A549 (cell line): ENCODE measurements around the gene PDGFD. TPM values are rescaled to one million over a fixed set of nuclear protein-coding genes. Genes with fewer than 3 reads are reported as not detected.

Experiments
- ATAC-seq, 2 experiments: fragments of 200-7000 bp in 1 of 2; fragments of >200 bp in 1 of 2; cut with Nextera tagmentation in 1 of 2; cut with Tn5 transposase in 1 of 2; 3 replicates each; pipeline versions ENCODE4 v1.8.0 to v1.9.1; 2018 to 2020; ENCODE audit warnings: mild to moderate bottlenecking in 1 of 2, moderate library complexity in 1 of 2
- CTCF ChIA-PET: fragments of 300-600 bp; sonication (Branson Sonifier 250); formaldehyde crosslinking; extraction: SDS; loops from one replicate; lab custom pipeline; 2021; ENCODE audit warnings: antibody characterized with exemption, inconsistent platforms; lab: Yijun Ruan, JAX
- POLR2A ChIA-PET: fragments of 350-600 bp; formaldehyde crosslinking; extraction: SDS; loops from one replicate; lab custom pipeline; 2021; ENCODE audit warnings: antibody characterized with exemption, inconsistent platforms; lab: Yijun Ruan, JAX
- DNase-seq, 2 experiments: peaks; one replicate each; pipeline versions ENCODE4 v3.0.0 to v3.0.0-alpha.2; 2011 to 2016; ENCODE audit warnings: low read depth in 1 of 2, low spot score in 1 of 2
- FAIRE-seq: peaks from 2 replicates; lab custom pipeline; 2011; peaks lifted over from hg19 to GRCh38; lab: Jason Lieb, UNC
- H3K27ac ChIP-seq, 2 experiments: fragments of >200 bp; sonication (Bioruptor Twin); formaldehyde crosslinking; 3 replicates each; pipeline ENCODE4 v1.5.1; 2016 to 2017
- H3K4me1 ChIP-seq: fragments of >200 bp; sonication (Bioruptor Twin); formaldehyde crosslinking; 3 replicates; pipeline ENCODE4 v1.6.1; 2016
- H3K4me2 ChIP-seq: fragments of >200 bp; sonication (Bioruptor Twin); formaldehyde crosslinking; 3 replicates; pipeline ENCODE4 v1.6.1; 2016
- H3K4me3 ChIP-seq: fragments of >200 bp; sonication (Bioruptor Twin); formaldehyde crosslinking; 3 replicates; pipeline ENCODE4 v1.5.1; 2016
- H3K9me3 ChIP-seq: fragments of >200 bp; sonication (Bioruptor Twin); formaldehyde crosslinking; 3 replicates; pipeline ENCODE4 v1.6.1; 2016
- CEBPB ChIP-seq, 2 experiments: fragments of >200 bp in 1 of 2; sonication (Bioruptor Twin) in 1 of 2; formaldehyde crosslinking in 1 of 2; IDR thresholded peaks; 2 replicates each; pipeline ENCODE4 v1.6.1; 2012 to 2016
- CHD4 ChIP-seq: fragments of 200-600 bp; sonication (generic); IDR thresholded peaks from 2 replicates; pipeline ENCODE4 v1.6.1; 2016; ENCODE audit warnings: antibody characterized with exemption, mild to moderate bottlenecking, borderline replicate concordance
- EHF ChIP-seq: fragments of 250-450 bp; sonication (Bioruptor Pico); IDR thresholded peaks from 2 replicates; pipeline ENCODE4 v1.5.0; 2020; ENCODE audit warnings: mild to moderate bottlenecking
- EHMT2 ChIP-seq: fragments of 200-600 bp; sonication (generic); IDR thresholded peaks from 2 replicates; pipeline ENCODE4 v1.6.1; 2016; ENCODE audit warnings: antibody characterized with exemption, low read depth, mild to moderate bottlenecking, moderate library complexity
- EP300 ChIP-seq, 2 experiments: fragments of >200 bp; sonication (Bioruptor Twin); formaldehyde crosslinking; IDR thresholded peaks; 2 replicates in 1 of 2; 3 replicates in 1 of 2; pipeline ENCODE4 v1.6.1; 2016 to 2017
- FOSL2 ChIP-seq, 2 experiments: fragments of 450-650 bp in 1 of 2; fragments of >200 bp in 1 of 2; sonication (Bioruptor Twin) in 1 of 2; formaldehyde crosslinking; IDR thresholded peaks; 2 replicates each; pipeline versions ENCODE4 v1.5.0 to v1.6.1; 2016 to 2020; ENCODE audit warnings: mild to moderate bottlenecking in 1 of 2, moderate library complexity in 1 of 2
- FOXS1 ChIP-seq: fragments of 250-450 bp; sonication (Bioruptor Pico); IDR thresholded peaks from 2 replicates; pipeline ENCODE4 v1.5.0; 2020; ENCODE audit warnings: mild to moderate bottlenecking, moderate library complexity
- GATA3 ChIP-seq: IDR thresholded peaks from 2 replicates; pipeline ENCODE4 v1.6.1; 2012; ENCODE audit warnings: borderline replicate concordance
- HEYL ChIP-seq: fragments of 250-450 bp; sonication (Bioruptor Pico); IDR thresholded peaks from 2 replicates; pipeline ENCODE4 v1.8.0; 2021; ENCODE audit warnings: mild to moderate bottlenecking, moderate library complexity
- HMGXB4 ChIP-seq: fragments of 250-450 bp; sonication (Bioruptor Pico); IDR thresholded peaks from 2 replicates; pipeline ENCODE4 v1.5.0; 2021; ENCODE audit warnings: mild to moderate bottlenecking, moderate library complexity, borderline replicate concordance
- HOXA7 ChIP-seq: fragments of 250-450 bp; sonication (Bioruptor Pico); IDR thresholded peaks from 2 replicates; pipeline ENCODE4 v1.5.0; 2020; ENCODE audit warnings: mild to moderate bottlenecking, moderate library complexity
- HOXB13 ChIP-seq: fragments of 250-450 bp; sonication (Bioruptor Pico); IDR thresholded peaks from 2 replicates; pipeline ENCODE4 v1.5.0; 2020; ENCODE audit warnings: low read depth, mild to moderate bottlenecking, moderate library complexity
- JUN ChIP-seq, 2 experiments: fragments of >200 bp; sonication (Bioruptor Twin); formaldehyde crosslinking; IDR thresholded peaks; 2 replicates in 1 of 2; 3 replicates in 1 of 2; pipeline ENCODE4 v1.6.1; 2016 to 2017
- JUNB ChIP-seq: fragments of >200 bp; sonication (Bioruptor Twin); formaldehyde crosslinking; IDR thresholded peaks from 2 replicates; pipeline ENCODE4 v1.6.1; 2016
- KDM1A ChIP-seq: fragments of 200-600 bp; sonication (generic); IDR thresholded peaks from 2 replicates; pipeline ENCODE4 v1.6.1; 2016; ENCODE audit warnings: low read depth, mild to moderate bottlenecking
- KDM5A ChIP-seq: fragments of 200-600 bp; sonication (generic); IDR thresholded peaks from 2 replicates; pipeline ENCODE4 v1.6.1; 2016; ENCODE audit warnings: antibody characterized with exemption, mild to moderate bottlenecking
- MAFK ChIP-seq: fragments of 450-650 bp; IDR thresholded peaks from 2 replicates; pipeline ENCODE4 v1.6.1; 2014; ENCODE audit not compliant: partially characterized antibody
- MAX ChIP-seq: IDR thresholded peaks from 2 replicates; pipeline ENCODE4 v1.6.1; 2012
- MAZ ChIP-seq: fragments of 150-350 bp; IDR thresholded peaks from 2 replicates; pipeline ENCODE4 v1.6.1; 2014; ENCODE audit warnings: antibody characterized with exemption, low read depth, low read length, borderline replicate concordance
- NPAS2 ChIP-seq: fragments of 250-450 bp; sonication (Bioruptor Pico); IDR thresholded peaks from 2 replicates; pipeline ENCODE4 v1.8.0; 2022; ENCODE audit warnings: mild to moderate bottlenecking, moderate library complexity, borderline replicate concordance
- RAD21 ChIP-seq, 2 experiments: fragments of >200 bp in 1 of 2; sonication (Bioruptor Twin) in 1 of 2; formaldehyde crosslinking in 1 of 2; IDR thresholded peaks in 1 of 2; conservative IDR thresholded peaks in 1 of 2; 2 replicates in 1 of 2; 3 replicates in 1 of 2; pipeline ENCODE4 v1.6.1; 2012 to 2018; ENCODE audit warnings: inconsistent platforms in 1 of 2
- RNF2 ChIP-seq: fragments of 200-600 bp; sonication (generic); IDR thresholded peaks from 2 replicates; pipeline ENCODE4 v1.6.1; 2016; ENCODE audit warnings: low read depth, mild to moderate bottlenecking, antibody characterized with exemption, moderate library complexity, borderline replicate concordance
- ZFP36 ChIP-seq: fragments of 450-650 bp; IDR thresholded peaks from 2 replicates; pipeline ENCODE4 v1.6.1; 2014; ENCODE audit warnings: borderline replicate concordance; ENCODE audit not compliant: partially characterized antibody
- ZNF302 ChIP-seq: fragments of 250-450 bp; sonication (Bioruptor Pico); IDR thresholded peaks from 2 replicates; pipeline ENCODE4 v1.9.0; 2021; ENCODE audit warnings: inconsistent platforms, mild to moderate bottlenecking, moderate library complexity
- ZSCAN20 ChIP-seq: fragments of 250-450 bp; sonication (Bioruptor Pico); IDR thresholded peaks from 2 replicates; pipeline ENCODE4 v1.8.0; 2022; ENCODE audit warnings: mild to moderate bottlenecking, moderate library complexity
- WGBS: methylation state at CpG from one replicate; pipeline ENCODE4 v1.1.6; 2017; ENCODE audit errors: missing lambda C conversion rate; 5-methylcytosine and 5-hydroxymethylcytosine counted together
- polyA plus RNA-seq, 4 experiments: library from polyadenylated mRNA; depleted of rRNA in 3 of 4; stranded (reverse); fragments of >200 nt; fragmentation: RNase III in 1 of 4; extraction: RNeasy Plus Mini Kit Qiagen cat#74134 plus additional on column Dnase treatment in 1 of 4; gene quantifications; 2 replicates in 3 of 4; 3 replicates in 1 of 4; pipeline ENCODE4 v1.2.3, GENCODE V29; 2011 to 2017
- TF ChIP-seq, protein P1 (sequence below): fragments of 150-350 bp; IDR thresholded peaks from 2 replicates; pipeline ENCODE4 v1.6.1; 2014; ENCODE audit warnings: low read depth, mild to moderate bottlenecking, low read length

The PDGFD gene
- polyA plus RNA-seq, 2 of the 4 experiments (the other 2 are of a cell fraction) = 11.1 to 29.7 TPM

GRCh38 chr11:103872748-103873147 lies 291.2 kb downstream of the PDGFD start:
- no peak for FAIRE-seq
- H3K4me1 ChIP-seq = no peaks in the 10 kb centered on the region
- no peaks in the 10 kb centered on the region for H3K9me3 ChIP-seq
- H3K4me2 ChIP-seq = no peak overlapping the region
- TF ChIP-seq CEBPB (IDR thresholded peaks at IDR 0.05) (peak in 1 of 2 experiments; percentile 30; a peak in 1 of 4 replicates), JUNB (no peak), RNF2 (no peak)
- TF ChIP-seq, all 56 proteins: peak for 1
- ChIA-PET POLR2A (interaction anchor here (0.7 kb wide), 1 partner anchor 54 kb away, joined by 7 read pairs; no protein-coding TSS in a partner anchor), CTCF (no interaction called here)
- DNase-seq (peak in 1 of 2 experiments; percentile 3), ATAC-seq (no peak)
- WGBS = 77% methylated on average over 3 of the region's 3 CpGs
- Histone ChIP-seq H3K27ac (no peak overlapping the region), H3K4me3 (no peak overlapping the region)

DNA sequence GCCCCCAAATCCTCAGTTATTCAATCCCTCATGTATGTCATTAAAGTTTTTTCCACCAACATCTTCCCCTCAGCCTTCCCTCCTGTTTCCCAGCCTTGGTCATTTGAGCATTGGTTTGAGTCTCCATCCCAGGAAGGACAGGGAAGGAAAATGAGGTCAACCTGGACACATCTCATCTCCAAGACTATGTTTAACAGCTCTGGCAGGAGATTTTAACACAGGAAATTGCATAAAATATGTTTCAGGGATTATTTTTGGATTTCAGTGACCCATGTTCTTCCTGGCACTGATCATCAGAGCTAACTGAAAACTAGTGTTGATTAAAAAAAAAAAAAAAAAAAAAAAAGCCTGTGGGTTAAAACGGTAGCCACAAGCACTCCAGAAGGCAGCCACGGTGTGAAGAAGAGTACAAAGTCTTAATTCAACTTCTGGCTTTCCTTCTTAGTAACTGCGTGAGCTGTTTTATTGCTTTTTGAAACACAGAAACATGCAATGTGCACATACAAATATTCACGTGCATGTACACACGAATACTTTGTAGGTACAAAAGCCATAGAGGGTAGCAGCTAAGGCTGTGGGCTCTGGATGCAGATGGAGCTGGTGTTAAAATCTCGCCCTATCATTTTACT lies 291.9 kb downstream of the PDGFD start:
- POLR2A ChIA-PET = interaction anchor here (0.7 kb wide), 1 partner anchor 54 kb away, joined by 7 read pairs; no protein-coding TSS in a partner anchor
- Histone ChIP-seq H3K4me1 (no peaks in the 10 kb centered on the region), H3K4me2 (no peak overlapping the region), H3K27ac (no peak overlapping the region), H3K4me3 (no peak overlapping the region), H3K9me3 (no peaks in the 10 kb centered on the region)
- TF ChIP-seq, protein P1, sequence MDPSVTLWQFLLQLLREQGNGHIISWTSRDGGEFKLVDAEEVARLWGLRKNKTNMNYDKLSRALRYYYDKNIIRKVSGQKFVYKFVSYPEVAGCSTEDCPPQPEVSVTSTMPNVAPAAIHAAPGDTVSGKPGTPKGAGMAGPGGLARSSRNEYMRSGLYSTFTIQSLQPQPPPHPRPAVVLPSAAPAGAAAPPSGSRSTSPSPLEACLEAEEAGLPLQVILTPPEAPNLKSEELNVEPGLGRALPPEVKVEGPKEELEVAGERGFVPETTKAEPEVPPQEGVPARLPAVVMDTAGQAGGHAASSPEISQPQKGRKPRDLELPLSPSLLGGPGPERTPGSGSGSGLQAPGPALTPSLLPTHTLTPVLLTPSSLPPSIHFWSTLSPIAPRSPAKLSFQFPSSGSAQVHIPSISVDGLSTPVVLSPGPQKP = no peak
- TF ChIP-seq FOXS1 (CRISPR knock-in tag) = no peak
- TF ChIP-seq GATA3 = no peak
- TF ChIP-seq JUN (IDR thresholded peaks at IDR 0.05) = no peak
- TF ChIP-seq EHMT2 = no peak
- no peak for TF ChIP-seq CEBPB (IDR thresholded peaks at IDR 0.05)
- TF ChIP-seq MAFK = no peak
- TF ChIP-seq ZFP36 = no peak
- TF ChIP-seq HEYL (CRISPR knock-in tag) = no peak
- no peak for TF ChIP-seq MAX
- no peak for TF ChIP-seq KDM5A
- TF ChIP-seq JUNB = no peak
- no peak for TF ChIP-seq ZSCAN20 (CRISPR knock-in tag)
- no peak for TF ChIP-seq MAZ
- TF ChIP-seq RAD21 (conservative IDR thresholded peaks at IDR 0.05 in 1 of 2, IDR thresholded peaks at IDR 0.05 in 1 of 2) = no peak
- no peak for TF ChIP-seq HOXA7
- no peak for TF ChIP-seq NPAS2
- TF ChIP-seq HOXB13 (CRISPR knock-in tag) = no peak
- no peak for TF ChIP-seq EP300 (IDR thresholded peaks at IDR 0.05)
- TF ChIP-seq ZNF302 (CRISPR knock-in tag) = no peak
- CTCF ChIA-PET = no interaction called here
- no peak for ATAC-seq
- no peak for FAIRE-seq
- WGBS = 70% methylated on average over 6 of the region's 6 CpGs
- DNase-seq = no peak

DNA sequence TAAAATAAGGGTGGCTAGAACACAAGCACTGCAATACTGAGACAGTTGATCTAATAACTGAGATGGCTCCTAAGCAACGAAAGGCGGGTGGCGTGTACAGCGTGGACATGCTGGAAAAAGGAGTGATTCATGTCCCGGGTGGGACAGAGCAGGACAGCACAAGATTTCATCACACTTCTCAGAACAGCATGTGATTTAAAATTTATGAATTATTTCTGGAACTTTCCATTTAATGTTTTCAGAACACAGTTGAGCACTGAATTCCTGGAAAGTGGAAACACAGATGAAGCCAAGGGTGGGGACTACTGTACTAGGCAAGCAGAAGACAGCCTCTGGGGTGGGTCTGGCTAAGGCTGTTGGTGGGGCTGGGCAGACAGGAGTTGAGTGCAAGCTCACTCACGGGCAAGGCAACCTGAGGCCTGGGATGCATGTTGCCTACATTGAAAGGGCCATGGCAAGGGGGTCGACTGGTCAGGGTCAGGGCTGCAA lies 293.1 kb downstream of the PDGFD start:
- no peak overlapping the region for H3K4me3 ChIP-seq
- DNase-seq (no peak), FAIRE-seq (no peak), ATAC-seq (no peak)
- H3K27ac ChIP-seq = no peak overlapping the region
- H3K4me1 ChIP-seq = no peaks in the 10 kb centered on the region
- ChIA-PET CTCF (no interaction called here), POLR2A (no interaction called here)
- no peak overlapping the region for H3K4me2 ChIP-seq
- no peaks in the 10 kb centered on the region for H3K9me3 ChIP-seq
- WGBS = 83% methylated on average over 7 of the region's 7 CpGs
- TF ChIP-seq KDM1A = no peak
- no peak for TF ChIP-seq CHD4
- no peak for TF ChIP-seq EHF (CRISPR knock-in tag)
- TF ChIP-seq HMGXB4 (CRISPR knock-in tag) = no peak
- no peak for TF ChIP-seq FOSL2 (IDR thresholded peaks at IDR 0.05)
- no peak for TF ChIP-seq FOSL2 (CRISPR knock-in tag; IDR thresholded peaks at IDR 0.05)
